ENCODE results near the gene PSME4.
"Not testable (repeated sequence)": the region's sequence is repeated elsewhere in the genome, so short reads cannot be mapped to it uniquely, and the experiment has no call there.

Gene PSME4

DNA sequence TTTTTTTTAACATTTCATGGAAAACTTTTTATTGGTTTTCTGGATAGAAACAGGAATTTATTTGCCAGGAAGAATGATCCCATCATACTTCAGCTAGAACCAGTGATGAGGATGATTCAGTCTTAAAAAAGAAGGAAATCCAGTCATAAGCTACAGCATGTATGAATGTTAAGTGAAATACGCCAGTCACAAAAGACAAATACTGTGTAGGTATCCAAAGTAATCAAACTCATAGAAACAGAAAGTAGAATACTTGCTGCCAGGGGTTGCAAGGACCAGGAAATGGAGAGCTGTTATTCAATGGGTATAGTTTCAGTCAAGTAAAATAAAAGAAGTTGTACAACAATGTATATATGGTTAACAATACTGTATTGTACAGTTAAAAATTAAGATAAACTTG is 21.3 kb downstream of the PSME4 start:
- TF ChIP-seq JUND (IDR thresholded peaks at IDR 0.05; ENCODE audit: low read depth): no peak
- in situ Hi-C loops (cut with HindIII; ENCODE audit: low pct_unique_long_range_greater_than_20kb, low sequenced_read_pairs): no loop called here
- DNase-seq (ENCODE audit: low read depth in 1 of 2, low spot score in 1 of 2): no peak

DNA sequence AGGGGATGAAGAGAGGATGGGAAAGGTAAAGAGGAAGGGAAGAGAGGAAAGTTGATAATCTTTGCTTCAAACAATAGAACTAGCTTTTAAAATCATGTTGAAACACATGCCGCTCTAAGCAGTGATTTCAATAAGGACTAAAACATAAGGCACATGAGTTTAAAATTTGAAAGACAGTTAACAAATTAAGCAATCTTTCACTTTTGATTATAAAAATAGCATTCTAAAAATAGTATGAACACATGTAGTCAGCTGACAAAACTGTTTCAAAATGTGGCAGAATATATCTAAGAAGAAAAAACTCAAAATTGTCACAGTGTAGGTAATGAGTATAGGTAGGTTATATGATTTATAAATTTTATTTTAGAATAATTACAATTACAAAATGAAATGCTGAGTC is 25.3 kb downstream of the PSME4 start:
- DNase-seq (ENCODE audit: low read depth in 1 of 2, low spot score in 1 of 2): no peak
- in situ Hi-C loops (cut with HindIII; ENCODE audit: low pct_unique_long_range_greater_than_20kb, low sequenced_read_pairs): no loop called here
- no peak for TF ChIP-seq JUND (IDR thresholded peaks at IDR 0.05; ENCODE audit: low read depth)

- no peak for DNase-seq (ENCODE audit: low read depth in 1 of 2, low spot score in 1 of 2)
- TF ChIP-seq JUND (IDR thresholded peaks at IDR 0.05; ENCODE audit: low read depth): no peak
- in situ Hi-C loops (cut with HindIII; ENCODE audit: low pct_unique_long_range_greater_than_20kb, low sequenced_read_pairs): no loop called here
Observed at GRCh38 chr2:53944542-53944941, 26.3 kb downstream of the PSME4 start.

- DNase-seq (ENCODE audit: low read depth in 1 of 2, low spot score in 1 of 2): no peak
- in situ Hi-C loops (cut with HindIII; ENCODE audit: low pct_unique_long_range_greater_than_20kb, low sequenced_read_pairs): no loop called here
- no peak for TF ChIP-seq JUND (IDR thresholded peaks at IDR 0.05; ENCODE audit: low read depth)
Observed at GRCh38 chr2:53942280-53942679, 28.5 kb downstream of the PSME4 start.

DNA sequence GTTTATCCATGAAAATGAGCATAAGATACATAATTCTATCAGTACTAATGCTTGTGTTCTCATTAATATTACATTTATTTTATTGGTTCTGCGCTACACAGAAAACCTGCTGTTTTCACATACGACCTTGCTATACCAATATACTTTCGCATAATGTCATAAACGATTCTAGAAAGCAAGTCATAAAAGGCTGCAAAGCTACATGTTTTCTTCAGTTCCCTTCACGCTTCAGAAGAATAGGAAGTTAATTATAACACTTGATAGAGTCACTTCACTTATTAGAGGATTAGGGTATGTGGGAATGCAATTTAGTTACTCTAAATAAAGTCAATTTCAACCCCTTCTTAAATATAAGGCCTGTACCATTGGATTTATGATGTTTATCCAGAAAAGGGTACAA is 29.0 kb downstream of the PSME4 start:
- no peak for TF ChIP-seq JUND (IDR thresholded peaks at IDR 0.05; ENCODE audit: low read depth)
- no peak for DNase-seq (ENCODE audit: low read depth in 1 of 2, low spot score in 1 of 2)
- in situ Hi-C loops (cut with HindIII; ENCODE audit: low pct_unique_long_range_greater_than_20kb, low sequenced_read_pairs): no loop called here

- no peak for DNase-seq (ENCODE audit: low read depth in 1 of 2, low spot score in 1 of 2)
- no peak for TF ChIP-seq JUND (IDR thresholded peaks at IDR 0.05; ENCODE audit: low read depth)
- in situ Hi-C loops (cut with HindIII; ENCODE audit: low pct_unique_long_range_greater_than_20kb, low sequenced_read_pairs): no loop called here
Observed at GRCh38 chr2:53939656-53940055, 31.1 kb downstream of the PSME4 start.

- TF ChIP-seq JUND (IDR thresholded peaks at IDR 0.05; ENCODE audit: low read depth): no peak
- no peak for DNase-seq (ENCODE audit: low read depth in 1 of 2, low spot score in 1 of 2)
- in situ Hi-C loops (cut with HindIII; ENCODE audit: low pct_unique_long_range_greater_than_20kb, low sequenced_read_pairs): no loop called here
Observed at GRCh38 chr2:53938904-53939303, 31.9 kb downstream of the PSME4 start.

GRCh38 chr2:53933329-53933728 is 37.5 kb downstream of the PSME4 start:
- in situ Hi-C loops (cut with HindIII; ENCODE audit: low pct_unique_long_range_greater_than_20kb, low sequenced_read_pairs): no loop called here

GRCh38 chr2:53926321-53926720 is 44.5 kb downstream of the PSME4 start:
- in situ Hi-C loops (cut with HindIII; ENCODE audit: low pct_unique_long_range_greater_than_20kb, low sequenced_read_pairs); DNase-seq (ENCODE audit: low read depth in 1 of 2, low spot score in 1 of 2): not testable (repeated sequence)

More at GRCh38 chr2:53933329-53933728, 37.5 kb downstream of the PSME4 start:
- no peak for TF ChIP-seq JUND (IDR thresholded peaks at IDR 0.05; ENCODE audit: low read depth)
- no peak for DNase-seq (ENCODE audit: low read depth in 1 of 2, low spot score in 1 of 2)

DNA sequence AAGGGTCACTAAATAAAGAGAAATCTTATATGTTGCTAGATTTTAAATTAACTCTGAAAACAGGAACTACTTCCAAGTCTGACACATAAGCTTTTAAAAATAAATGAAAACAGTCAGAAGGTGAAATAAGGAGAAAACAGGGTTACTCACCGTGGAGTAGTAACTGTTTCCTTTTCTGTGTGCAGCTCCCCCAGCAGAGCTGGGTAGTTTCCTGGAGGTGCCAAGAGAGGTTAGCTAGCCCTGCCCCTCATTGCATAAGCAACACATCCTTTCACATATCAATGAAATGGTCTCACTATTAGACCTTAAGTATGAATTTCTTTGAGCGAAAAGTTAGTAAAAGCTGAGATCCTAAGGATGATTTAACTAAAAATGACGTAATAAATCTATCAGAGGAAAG is 57.1 kb downstream of the PSME4 start:
- in situ Hi-C loops (cut with HindIII; ENCODE audit: low pct_unique_long_range_greater_than_20kb, low sequenced_read_pairs): no loop called here
- DNase-seq (ENCODE audit: low read depth in 1 of 2, low spot score in 1 of 2): no peak
- TF ChIP-seq JUND (IDR thresholded peaks at IDR 0.05; ENCODE audit: low read depth): no peak

GRCh38 chr2:53911434-53912189 is 59.2 kb downstream of the PSME4 start:
- DNase-seq (ENCODE audit: low read depth in 1 of 2, low spot score in 1 of 2): no peak
- no peak for TF ChIP-seq JUND (IDR thresholded peaks at IDR 0.05; ENCODE audit: low read depth)
- in situ Hi-C loops (cut with HindIII; ENCODE audit: low pct_unique_long_range_greater_than_20kb, low sequenced_read_pairs): no loop called here

DNA sequence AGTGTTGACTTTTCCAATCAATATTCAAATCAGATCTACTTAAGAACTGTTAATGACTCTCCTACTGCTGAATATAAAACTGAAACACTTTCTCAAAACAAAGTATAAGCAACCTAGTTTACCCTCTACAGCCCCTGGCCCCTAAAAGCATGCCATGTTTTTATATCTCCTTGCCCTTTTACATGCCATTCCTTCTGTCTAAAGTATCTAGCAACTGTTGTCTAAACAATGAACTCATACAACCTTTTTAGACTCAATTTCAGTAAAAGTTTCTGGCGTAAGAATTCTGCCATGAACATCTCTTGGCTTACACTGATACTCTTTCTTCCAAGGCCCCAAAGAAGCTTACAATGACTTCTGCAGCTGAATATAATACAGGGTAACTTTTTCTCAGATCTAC is 63.2 kb downstream of the PSME4 start:
- in situ Hi-C loops (cut with HindIII; ENCODE audit: low pct_unique_long_range_greater_than_20kb, low sequenced_read_pairs): no loop called here
- DNase-seq (ENCODE audit: low read depth in 1 of 2, low spot score in 1 of 2): no peak
- TF ChIP-seq JUND (IDR thresholded peaks at IDR 0.05; ENCODE audit: low read depth): no peak

DNA sequence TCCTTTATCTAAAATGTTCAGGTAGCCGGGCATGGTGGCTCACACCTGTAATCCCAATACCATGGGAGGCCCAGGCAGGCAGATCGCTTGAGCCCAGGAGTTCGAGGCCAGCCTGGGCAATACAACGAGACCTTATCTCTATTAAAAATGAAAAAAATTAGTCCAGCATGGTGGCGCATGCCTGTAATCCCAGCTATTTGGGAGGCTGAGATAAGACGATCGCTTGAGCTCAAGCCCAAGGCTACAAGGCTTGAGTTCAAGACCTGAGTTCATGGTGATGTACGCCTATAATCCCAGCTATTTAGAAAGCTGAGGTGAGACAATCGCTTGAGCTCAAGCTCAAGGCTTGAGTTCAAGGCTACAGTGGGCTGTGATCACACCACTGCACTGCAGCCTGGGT is 65.4 kb downstream of the PSME4 start:
- TF ChIP-seq JUND (IDR thresholded peaks at IDR 0.05; ENCODE audit: low read depth): no peak
- in situ Hi-C loops (cut with HindIII; ENCODE audit: low pct_unique_long_range_greater_than_20kb, low sequenced_read_pairs): no loop called here
- no peak for DNase-seq (ENCODE audit: low read depth in 1 of 2, low spot score in 1 of 2)

DNA sequence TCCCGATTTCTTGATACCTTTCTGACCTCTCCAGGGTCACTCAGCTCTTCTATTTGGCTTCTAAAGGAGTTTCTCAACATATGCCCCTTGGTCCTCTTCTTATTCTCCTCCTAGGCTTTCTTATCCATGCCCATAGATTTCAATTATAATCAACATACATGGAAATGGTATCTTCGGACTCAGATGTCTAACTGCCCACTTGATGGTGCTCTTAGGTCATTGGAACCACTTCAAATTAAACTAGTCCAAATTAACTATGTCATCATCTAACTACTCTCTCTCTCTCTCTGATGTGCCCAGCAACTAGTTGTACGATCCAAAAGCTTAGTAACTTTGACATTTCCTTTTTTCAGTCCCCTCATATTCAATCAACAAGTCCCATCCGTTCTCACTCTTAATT is 67.8 kb downstream of the PSME4 start:
- DNase-seq (ENCODE audit: low read depth in 1 of 2, low spot score in 1 of 2): no peak
- in situ Hi-C loops (cut with HindIII; ENCODE audit: low pct_unique_long_range_greater_than_20kb, low sequenced_read_pairs): no loop called here
- TF ChIP-seq JUND (IDR thresholded peaks at IDR 0.05; ENCODE audit: low read depth): no peak
